Tibial artery (tissue), 4 donors: Measurements from ENCODE around the gene OR13C9.

Experiments
- DNase-seq, 2 donors: peaks; one replicate each; pipeline ENCODE4 v3.0.0-alpha.2; 2019
- H3K27ac ChIP-seq, 2 donors: fragments of 200-600 bp; sonication (generic) in 1 of 2; 1 replicate in 1 of 2; 2 replicates in 1 of 2; pipeline ENCODE4 v1.5.1; 2018 to 2019; ENCODE audit warnings: mild to moderate bottlenecking in 1 of 2
- H3K27me3 ChIP-seq, 2 donors: fragments of 200-600 bp; sonication (generic) in 1 of 2; one replicate each; pipeline versions ENCODE4 v1.5.1 to v1.6.0; 2016 to 2019
- H3K36me3 ChIP-seq, 3 donors: fragments of 200-600 bp; sonication (generic) in 2 of 3; one replicate each; pipeline ENCODE4 v1.5.1; 2016 to 2019; ENCODE audit warnings: mild to moderate bottlenecking in 2 of 3
- H3K4me1 ChIP-seq, 4 donors: fragments of 200-600 bp; sonication (generic) in 2 of 4; 1 replicate in 3 of 4; 2 replicates in 1 of 4; pipeline ENCODE4 v1.5.1; 2016 to 2019
- H3K4me3 ChIP-seq, 2 donors: fragments of 200-600 bp; sonication (generic) in 1 of 2; 1 replicate in 1 of 2; 2 replicates in 1 of 2; pipeline ENCODE4 v1.5.1; 2018 to 2019; ENCODE audit warnings: mild to moderate bottlenecking in 2 of 2
- H3K9me3 ChIP-seq, 3 donors: fragments of 200-600 bp; sonication (generic) in 1 of 3; one replicate each; pipeline ENCODE4 v1.5.1; 2016 to 2019
- CTCF ChIP-seq, 2 experiments: fragments of 200-600 bp in 1 of 2; fragments of 450-650 bp in 1 of 2; IDR thresholded peaks; one replicate each; pipeline ENCODE4 v1.5.1; 2017 to 2019; ENCODE audit warnings: antibody characterized with exemption in 2 of 2, mild to moderate bottlenecking in 1 of 2, moderate library complexity in 1 of 2
- intact Hi-C: fragments of 100-400 bp; cut with DNase I; formaldehyde crosslinking; loops from one replicate; pipeline ENCODE4 v1.15.0; 2023; ENCODE audit warnings: low total_unique reads

OR13C9 gene

GRCh38 chr9:104568868-104569267 lies 49.1 kb downstream of the OR13C9 start, which contains the start of gene OR13C8:
Gene OR13C8 (plus strand): TSS chr9:104569168. CDS start chr9:104569168, 0 bp downstream.
- intact Hi-C loops: no loop called here
- Histone ChIP-seq H3K9me3 (peaks cover 0 to 3% (median 0%) of the 10 kb centered on the region in 3 donors), H3K36me3 (no peaks in the 10 kb centered on the region), H3K27me3 (no peaks in the 10 kb centered on the region), H3K4me1 (no peaks in the 10 kb centered on the region), H3K27ac (no peak within 1 kb of the TSS), H3K4me3 (no peak within 1 kb of the TSS)
- TF ChIP-seq CTCF (IDR thresholded peaks at IDR 0.05): no peak
- no peak for DNase-seq
